ENCODE data around the gene PTCH1. TPM values are rescaled to one million over a fixed set of nuclear protein-coding genes. Genes with fewer than 3 reads are reported as not detected.

The PTCH1 gene
- polyA plus RNA-seq, 1 of the 3 experiments (the other 2 are of a cell fraction), result 3.3 TPM

GRCh38 chr9:95551406-95551805, 34.6 kb upstream of the PTCH1 start (continued):
- TF ChIP-seq RCOR1 (IDR thresholded peaks at IDR 0.05; ENCODE audit: low read length) (no peak), PBX3 (IDR thresholded peaks at IDR 0.05) (no peak), ZBTB33 (IDR thresholded peaks at IDR 0.05; ENCODE audit: borderline replicate concordance, low read depth) (no peak)

GRCh38 chr9:95545831-95546567, 29.2 kb upstream of the PTCH1 start:
- H3K4me2 ChIP-seq, result no peak overlapping the region

GRCh38 chr9:95533996-95534680, 17.4 kb upstream of the PTCH1 start:
- Histone ChIP-seq H3K4me1 (ENCODE audit: control insufficient read depth in 1 of 2, insufficient read depth in 2 of 2, low read depth in 1 of 2, low read length in 1 of 2) (no peaks in the 10 kb centered on the region), H3K9me2 (no peaks in the 10 kb centered on the region), H3K27me3 (ENCODE audit: insufficient read depth) (peaks cover 4% of the 10 kb centered on the region; the same call in 1 of the 2 replicates), H3K4me3 (ENCODE audit: low read depth in 2 of 2, low read length in 1 of 2) (no peak overlapping the region), H3K4me2 (no peak overlapping the region), H4K20me1 (ENCODE audit: insufficient read depth) (no peaks in the 10 kb centered on the region), H3F3A (replicated peaks; ENCODE audit: insufficient read depth) (no peaks in the 10 kb centered on the region), H3K27ac (ENCODE audit: low read depth in 2 of 2, low read length in 1 of 2) (no peak overlapping the region), H3K9ac (no peak overlapping the region), H3K36me3 (replicated peaks in 1 of 2; ENCODE audit: control insufficient read depth in 1 of 2, insufficient read depth in 2 of 2, low read length in 1 of 2) (no peaks in the 10 kb centered on the region), H3K9me3 (no peaks in the 10 kb centered on the region), H3K79me2 (ENCODE audit: insufficient read depth) (no peaks in the 10 kb centered on the region), H2AFZ (ENCODE audit: low read depth) (no peak overlapping the region)
- WGBS (ENCODE audit: low lambda C conversion rate), result 61% methylated on average over 8 of the region's 8 CpGs
- ChIA-PET POLR2A (no interaction called here), CTCF (interaction anchor here (1.3 kb wide), 1 partner anchor 13 kb away, joined by 3 read pairs; no protein-coding TSS in a partner anchor)
- DNase-seq, result no peak
- TF ChIP-seq NFIC (IDR thresholded peaks at IDR 0.05; ENCODE audit: borderline replicate concordance) (no peak), NRF1 (IDR thresholded peaks at IDR 0.05; ENCODE audit: low read depth, low read length) (no peak), GATA2 (CRISPR knock-in tag; IDR thresholded peaks at IDR 0.05) (no peak), YY1 (IDR thresholded peaks at IDR 0.05; ENCODE audit: low read depth) (no peak), POLR2AphosphoS5 (IDR thresholded peaks at IDR 0.05; ENCODE audit: low read depth, low read length) (no peak), FOXM1 (IDR thresholded peaks at IDR 0.05; ENCODE audit: low read depth) (no peak), CTCF (IDR thresholded peaks at IDR 0.05) (no peak), EP300 (IDR thresholded peaks at IDR 0.05; ENCODE audit: borderline replicate concordance in 1 of 2, low read depth in 1 of 2, low read length in 1 of 2) (no peak), FOXJ3 (CRISPR knock-in tag; IDR thresholded peaks at IDR 0.05) (no peak), TCF12 (IDR thresholded peaks at IDR 0.05) (no peak), USF2 (IDR thresholded peaks at IDR 0.05; ENCODE audit: borderline replicate concordance, low read depth, low read length) (no peak), TAF1 (IDR thresholded peaks at IDR 0.05; ENCODE audit: borderline replicate concordance, low read depth, low read length) (no peak), MAX (IDR thresholded peaks at IDR 0.05; ENCODE audit: low read depth) (no peak), EZH2phosphoT487 (IDR thresholded peaks at IDR 0.05; ENCODE audit: borderline replicate concordance, low read depth) (no peak), RXRA (IDR thresholded peaks at IDR 0.05; ENCODE audit: borderline replicate concordance, low read depth) (no peak)

More at GRCh38 chr9:95545831-95546567, 29.2 kb upstream of the PTCH1 start:
- Histone ChIP-seq H3K9me3 (no peaks in the 10 kb centered on the region), H3F3A (replicated peaks; ENCODE audit: insufficient read depth) (no peaks in the 10 kb centered on the region), H3K4me1 (ENCODE audit: control insufficient read depth in 1 of 2, insufficient read depth in 2 of 2, low read depth in 1 of 2, low read length in 1 of 2) (no peaks in the 10 kb centered on the region), H3K9ac (no peak overlapping the region), H3K79me2 (ENCODE audit: insufficient read depth) (no peaks in the 10 kb centered on the region), H3K27ac (ENCODE audit: low read depth in 2 of 2, low read length in 1 of 2) (no peak overlapping the region), H3K36me3 (replicated peaks in 1 of 2; ENCODE audit: control insufficient read depth in 1 of 2, insufficient read depth in 2 of 2, low read length in 1 of 2) (no peaks in the 10 kb centered on the region), H3K9me2 (no peaks in the 10 kb centered on the region), H2AFZ (ENCODE audit: low read depth) (no peak overlapping the region), H3K27me3 (ENCODE audit: insufficient read depth) (no peaks in the 10 kb centered on the region), H3K4me3 (ENCODE audit: low read depth in 2 of 2, low read length in 1 of 2) (no peak overlapping the region), H4K20me1 (ENCODE audit: insufficient read depth) (no peaks in the 10 kb centered on the region)
- POLR2A ChIA-PET, result no interaction called here
- WGBS (ENCODE audit: low lambda C conversion rate), result 56% methylated on average over 12 of the region's 12 CpGs
- CTCF ChIA-PET, result interaction anchor here (1.1 kb wide), 1 partner anchor 671 kb away, joined by 3 read pairs; no protein-coding TSS in a partner anchor
- no peak for DNase-seq
- TF ChIP-seq EP300 (IDR thresholded peaks at IDR 0.05; ENCODE audit: borderline replicate concordance in 1 of 2, low read depth in 1 of 2, low read length in 1 of 2), result no peak
